Transverse colon (tissue), 4 donors: Measurements from ENCODE around the gene ADIPOR2.

Experiments
- CTCF ChIP-seq, 5 experiments: fragments of 200-600 bp in 3 of 5; fragments of 450-650 bp in 2 of 5; sonication (generic) in 3 of 5; IDR thresholded peaks; 1 replicate in 2 of 5; 2 replicates in 3 of 5; pipeline ENCODE4 v1.5.1; 2016 to 2017; ENCODE audit warnings: antibody characterized with exemption in 5 of 5, inconsistent platforms in 3 of 5, mild to moderate bottlenecking in 2 of 5, moderate library complexity in 1 of 5
- EP300 ChIP-seq: sonication (generic); formaldehyde crosslinking; IDR thresholded peaks from one replicate; pipeline ENCODE4 v1.6.1; 2017; ENCODE audit warnings: antibody characterized with exemption, low read depth
- POLR2A ChIP-seq: fragments of 450-650 bp; IDR thresholded peaks from one replicate; pipeline ENCODE4 v1.6.1; 2016; ENCODE audit warnings: antibody characterized with exemption, mild to moderate bottlenecking, moderate library complexity
- POLR2AphosphoS5 ChIP-seq, 3 donors: sonication (generic); formaldehyde crosslinking; IDR thresholded peaks; one replicate each; pipeline ENCODE4 v1.6.1; 2016; ENCODE audit warnings: antibody characterized with exemption in 3 of 3

GRCh38 chr12:1706632-1706980 is 15.7 kb downstream of the ADIPOR2 start:
- no peak for TF ChIP-seq EP300
- no peak for TF ChIP-seq CTCF (IDR thresholded peaks at IDR 0.05)
- no peak for TF ChIP-seq POLR2A
- no peak for TF ChIP-seq POLR2AphosphoS5 (IDR thresholded peaks at IDR 0.05)
